Panc1 (cell line): ENCODE results near the gene PHF10. TPM values are rescaled to one million over a fixed set of nuclear protein-coding genes. Genes with fewer than 3 reads are reported as not detected.

Experiments used
- ATAC-seq: fragments of 200-7000 bp; cut with Tn5 transposase; 2 replicates; pipeline ENCODE4 v1.9.1; 2020; ENCODE audit warnings: mild to moderate bottlenecking, moderate library complexity
- BruUV-seq: library from RNA; stranded (reverse); fragments of 400-500 nt; replicated peaks from 2 replicates; lab custom pipeline; 2021; lab: Mats Ljungman, UMichigan
- CTCF ChIA-PET: fragments of 300-600 bp; sonication (Branson Sonifier 250); formaldehyde crosslinking; loops from one replicate; lab custom pipeline; 2022; ENCODE audit warnings: antibody characterized with exemption; lab: Charles Lee
- POLR2A ChIA-PET: fragments of 300-600 bp; sonication (Branson Sonifier 250); formaldehyde crosslinking; loops from one replicate; lab custom pipeline; 2022; ENCODE audit warnings: antibody characterized with exemption; lab: Charles Lee
- DNase-seq: peaks from one replicate; pipeline ENCODE4 v3.0.0-alpha.2; 2010; ENCODE audit warnings: low read depth, low spot score
- H3K27ac ChIP-seq: 2 replicates; pipeline ENCODE4 v1.5.1; 2011; ENCODE audit warnings: mild to moderate bottlenecking, low read length, inconsistent platforms
- H3K27me3 ChIP-seq: fragments of 200-500 bp; sonication (Bioruptor generic); 2 replicates; pipeline ENCODE4 v1.6.0; 2014; ENCODE audit warnings: low read length, inconsistent platforms; ENCODE audit not compliant: control insufficient read depth, insufficient read depth
- H3K36me3 ChIP-seq: fragments of 200-500 bp; sonication (Bioruptor generic); 2 replicates; pipeline ENCODE4 v1.5.1; 2014; ENCODE audit warnings: inconsistent platforms, mild to moderate bottlenecking, low read length, moderate library complexity; ENCODE audit not compliant: control insufficient read depth, insufficient read depth
- H3K4me1 ChIP-seq: 2 replicates; pipeline ENCODE4 v1.5.1; 2011; ENCODE audit warnings: inconsistent platforms, mild to moderate bottlenecking, low read length, moderate library complexity; ENCODE audit not compliant: control insufficient read depth, insufficient read depth
- H3K4me3 ChIP-seq, 2 experiments: 2 replicates each; pipeline ENCODE4 v1.5.1; 2011 to 2012; ENCODE audit warnings: low read depth in 2 of 2, low read length in 2 of 2, mild to moderate bottlenecking in 2 of 2, inconsistent platforms in 1 of 2, moderate library complexity in 1 of 2
- H3K9me3 ChIP-seq: fragments of 200-500 bp; sonication (Bioruptor generic); 2 replicates; pipeline ENCODE4 v1.5.1; 2014; ENCODE audit warnings: low read depth, mild to moderate bottlenecking, inconsistent platforms, low read length, moderate library complexity; ENCODE audit not compliant: control insufficient read depth, insufficient read depth
- CTCF ChIP-seq: fragments of 450-650 bp; IDR thresholded peaks from 2 replicates; pipeline ENCODE4 v1.5.1; 2017; ENCODE audit warnings: mild to moderate bottlenecking
- POLR2AphosphoS5 ChIP-seq: IDR thresholded peaks from 2 replicates; pipeline ENCODE4 v1.6.1; 2012; ENCODE audit warnings: mild to moderate bottlenecking, low read depth, low read length, moderate library complexity
- REST ChIP-seq, 2 experiments: IDR thresholded peaks; 2 replicates each; pipeline ENCODE4 v1.6.1; 2011 to 2012; ENCODE audit warnings: low read depth in 2 of 2, control low read depth in 1 of 2, low read length in 1 of 2, mild to moderate bottlenecking in 1 of 2, moderate library complexity in 1 of 2; ENCODE audit not compliant: insufficient read depth in 1 of 2
- SIN3A ChIP-seq: IDR thresholded peaks from 2 replicates; pipeline ENCODE4 v1.6.1; 2012; ENCODE audit warnings: low read depth, mild to moderate bottlenecking, low read length, moderate library complexity, borderline replicate concordance; ENCODE audit not compliant: insufficient read depth
- TCF7L2 ChIP-seq: IDR thresholded peaks from 2 replicates; pipeline ENCODE4 v1.6.1; 2011; ENCODE audit warnings: mild to moderate bottlenecking, low read depth, low read length, inconsistent platforms
- in situ Hi-C: cut with HindIII; loops from 2 replicates; pipeline ENCODE4 v1.10.0; 2016; ENCODE audit warnings: low sequenced_read_pairs, low pct_unique_long_range_greater_than_20kb
- intact Hi-C: fragments of 100-400 bp; cut with micrococcal nuclease; formaldehyde crosslinking; loops from one replicate; pipeline ENCODE4 v1.10.0; 2022; ENCODE audit not compliant: unreplicated experiment
- total RNA-seq: library from RNA; stranded (reverse); gene quantifications from one replicate; pipeline ENCODE4 v1.2.1, GENCODE V29; 2021; ENCODE audit not compliant: unreplicated experiment

Gene PHF10
- total RNA-seq, 1 experiment from 2014 or later = 71.7 TPM

- in situ Hi-C loops = no loop called here
- DNase-seq (no peak), ATAC-seq (no peak)
- Histone ChIP-seq H3K9me3 (peaks cover 5% of the 10 kb centered on the region; the same call in 1 of the 2 replicates), H3K36me3 (peaks cover 6% of the 10 kb centered on the region; the same call in 1 of the 2 replicates), H3K27me3 (no peaks in the 10 kb centered on the region), H3K4me1 (no peaks in the 10 kb centered on the region), H3K27ac (no peak overlapping the region), H3K4me3 (no peak overlapping the region)
- no TSS peak for BruUV-seq
- CTCF ChIA-PET = no interaction called here
- no peak for TF ChIP-seq POLR2AphosphoS5
- intact Hi-C loops = no loop called here
- POLR2A ChIA-PET = no interaction called here
Observed at GRCh38 chr6:169691260-169691659, 33.0 kb downstream of the PHF10 start.

GRCh38 chr6:169689287-169689686, 35.0 kb downstream of the PHF10 start:
- H3K4me1 ChIP-seq = no peaks in the 10 kb centered on the region
- ATAC-seq (no peak), DNase-seq (no peak)
- H3K27ac ChIP-seq = no peak overlapping the region
- H3K9me3 ChIP-seq = peaks cover 13% of the 10 kb centered on the region; the same call in 1 of the 2 replicates
- H3K27me3 ChIP-seq = no peaks in the 10 kb centered on the region
- H3K36me3 ChIP-seq = peaks cover 10% of the 10 kb centered on the region; the same call in 1 of the 2 replicates
- in situ Hi-C loops (no loop called here), intact Hi-C loops (no loop called here)
- CTCF ChIA-PET = no interaction called here
- BruUV-seq = no TSS peak
- no peak overlapping the region for H3K4me3 ChIP-seq
- POLR2A ChIA-PET = no interaction called here
- TF ChIP-seq REST (IDR thresholded peaks at IDR 0.05; ENCODE audit: insufficient read depth in 1 of 2, low read depth in 2 of 2, low read length in 1 of 2) (no peak), POLR2AphosphoS5 (no peak), CTCF (no peak), TCF7L2 (no peak), SIN3A (no peak)

- POLR2A ChIA-PET = no interaction called here
- H3K36me3 ChIP-seq = peaks cover 10% of the 10 kb centered on the region; the same call in 1 of the 2 replicates
- H3K4me3 ChIP-seq = no peak overlapping the region
- ATAC-seq = no peak
- in situ Hi-C loops = no loop called here
- H3K4me1 ChIP-seq = no peaks in the 10 kb centered on the region
- no peak overlapping the region for H3K27ac ChIP-seq
- no TSS peak for BruUV-seq
- intact Hi-C loops = no loop called here
- H3K27me3 ChIP-seq = no peaks in the 10 kb centered on the region
- H3K9me3 ChIP-seq = peaks cover 21% of the 10 kb centered on the region; the same call in 1 of the 2 replicates
- CTCF ChIA-PET = no interaction called here
- no peak for DNase-seq
- no peak for TF ChIP-seq REST (IDR thresholded peaks at IDR 0.05; ENCODE audit: insufficient read depth in 1 of 2, low read depth in 2 of 2, low read length in 1 of 2)
- TF ChIP-seq POLR2AphosphoS5 = no peak
Observed at GRCh38 chr6:169685860-169686259, 38.4 kb downstream of the PHF10 start.
